ENCODE measurements around the gene HS1BP3.

HS1BP3 gene

DNA sequence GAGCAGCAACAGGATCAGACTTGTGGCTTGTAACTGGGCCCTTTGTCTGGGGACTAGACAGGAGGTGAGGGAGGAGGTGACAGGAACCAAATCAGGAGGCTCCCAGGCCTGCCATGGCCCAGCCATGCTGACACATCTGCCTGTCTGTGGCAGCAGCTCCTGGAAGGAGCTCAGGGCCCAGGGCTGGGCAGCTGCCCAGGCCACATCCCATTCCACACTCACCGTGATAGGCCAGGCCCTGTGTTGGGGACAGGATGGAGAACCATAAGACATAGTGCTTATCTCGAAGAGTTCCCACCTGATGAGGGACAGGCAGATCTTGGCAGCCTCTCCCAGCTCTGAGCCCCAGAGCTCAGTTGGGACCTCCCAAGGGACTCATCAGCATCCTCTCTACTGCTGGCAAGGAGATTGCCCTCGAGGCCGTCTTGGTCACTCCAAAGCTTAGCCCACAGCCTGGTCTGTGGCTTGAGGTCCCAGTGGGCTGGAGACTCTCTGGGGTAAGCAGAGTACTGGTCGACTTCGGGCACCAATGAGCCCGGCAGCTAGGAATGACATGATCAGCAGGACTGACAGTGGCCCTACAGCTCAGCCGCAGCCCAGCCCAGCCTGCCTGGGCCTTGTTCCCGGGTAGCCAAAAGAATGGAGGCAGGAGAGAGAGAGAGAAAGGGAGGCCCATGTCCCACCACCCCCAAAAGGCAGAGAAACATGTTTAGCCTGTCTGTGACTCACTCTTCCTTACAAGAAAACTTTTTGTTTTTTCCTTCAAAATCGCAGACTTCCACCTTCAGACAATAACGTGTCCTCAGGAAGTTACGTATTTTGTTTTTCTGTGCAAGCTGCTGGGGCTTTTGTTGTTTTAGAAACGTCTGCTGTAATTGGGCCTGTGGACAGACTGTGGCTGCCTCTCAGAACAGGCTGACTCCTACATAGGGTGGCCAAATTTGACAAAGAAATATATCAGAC is 82.1 kb downstream of the HS1BP3 start:
- DNase-seq (ENCODE audit: low spot score) = no peak
- TF ChIP-seq, protein P1, sequence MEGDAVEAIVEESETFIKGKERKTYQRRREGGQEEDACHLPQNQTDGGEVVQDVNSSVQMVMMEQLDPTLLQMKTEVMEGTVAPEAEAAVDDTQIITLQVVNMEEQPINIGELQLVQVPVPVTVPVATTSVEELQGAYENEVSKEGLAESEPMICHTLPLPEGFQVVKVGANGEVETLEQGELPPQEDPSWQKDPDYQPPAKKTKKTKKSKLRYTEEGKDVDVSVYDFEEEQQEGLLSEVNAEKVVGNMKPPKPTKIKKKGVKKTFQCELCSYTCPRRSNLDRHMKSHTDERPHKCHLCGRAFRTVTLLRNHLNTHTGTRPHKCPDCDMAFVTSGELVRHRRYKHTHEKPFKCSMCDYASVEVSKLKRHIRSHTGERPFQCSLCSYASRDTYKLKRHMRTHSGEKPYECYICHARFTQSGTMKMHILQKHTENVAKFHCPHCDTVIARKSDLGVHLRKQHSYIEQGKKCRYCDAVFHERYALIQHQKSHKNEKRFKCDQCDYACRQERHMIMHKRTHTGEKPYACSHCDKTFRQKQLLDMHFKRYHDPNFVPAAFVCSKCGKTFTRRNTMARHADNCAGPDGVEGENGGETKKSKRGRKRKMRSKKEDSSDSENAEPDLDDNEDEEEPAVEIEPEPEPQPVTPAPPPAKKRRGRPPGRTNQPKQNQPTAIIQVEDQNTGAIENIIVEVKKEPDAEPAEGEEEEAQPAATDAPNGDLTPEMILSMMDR (IDR thresholded peaks at IDR 0.05; ENCODE audit: extremely low read depth, missing control alignments) = no peak

DNA sequence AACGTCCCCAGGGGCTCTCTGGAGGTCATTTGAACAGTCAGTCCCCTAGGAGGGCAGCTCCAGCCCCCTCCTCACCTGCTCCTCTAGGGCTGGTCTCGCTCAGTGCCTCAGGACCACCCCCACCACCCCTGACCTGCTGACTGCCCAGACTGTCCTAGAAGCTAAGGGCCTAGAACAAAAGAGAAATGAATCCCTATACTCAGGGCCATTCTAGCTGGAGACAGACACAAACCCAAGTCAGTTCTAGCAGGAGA is 83.0 kb downstream of the HS1BP3 start:
- TF ChIP-seq, protein P1 (IDR thresholded peaks at IDR 0.05; ENCODE audit: extremely low read depth, missing control alignments) = no peak
- no peak for DNase-seq (ENCODE audit: low spot score)
